Fibroblast of skin of right biceps (primary cell): Measurements from ENCODE around the gene KCNJ5.

Experiments used
- DNase-seq: peaks from one replicate; pipeline ENCODE4 v3.0.0-alpha.2; 2013

Gene KCNJ5

DNA sequence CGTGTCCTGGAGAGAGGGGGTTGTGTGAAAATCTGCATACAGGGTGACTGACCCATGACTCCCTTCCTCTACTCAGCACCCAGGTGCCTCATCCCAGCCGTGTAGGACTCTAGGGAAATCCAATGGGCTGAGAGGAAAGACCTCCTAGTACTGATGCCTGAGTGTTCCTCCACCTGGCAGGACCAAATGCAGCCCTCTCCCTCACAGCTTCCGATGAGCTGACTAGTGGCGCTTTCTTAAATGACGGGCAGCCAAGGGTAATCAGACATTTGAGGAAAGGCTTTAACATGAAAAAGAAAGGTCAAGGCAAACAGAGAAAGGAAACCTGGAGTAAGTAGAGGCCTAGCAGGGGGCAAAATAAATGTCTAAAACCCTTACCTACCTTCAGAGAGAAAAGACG lies 19.1 kb upstream of the KCNJ5 start:
- DNase-seq, result no peak

DNA sequence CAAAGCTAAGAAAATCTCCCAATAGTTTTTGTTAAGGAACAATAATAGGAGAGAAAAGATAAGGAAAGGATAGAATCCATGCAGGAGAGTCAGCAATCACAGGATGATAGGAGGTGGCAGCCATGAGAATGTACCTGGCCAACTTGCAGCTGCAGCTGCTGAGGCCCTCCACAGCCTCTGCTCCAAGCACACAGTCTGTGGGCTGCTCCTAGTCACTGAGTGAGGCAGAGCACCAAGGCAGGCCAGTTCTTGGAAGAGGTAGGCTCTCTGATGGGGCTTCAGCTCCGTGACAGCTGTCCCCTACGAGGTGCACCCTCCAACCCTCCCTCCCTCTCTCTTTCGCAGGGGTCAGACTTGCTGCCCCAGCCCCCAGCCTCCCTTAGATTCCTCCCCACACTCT lies 18.6 kb upstream of the KCNJ5 start:
- DNase-seq, result no peak

DNA sequence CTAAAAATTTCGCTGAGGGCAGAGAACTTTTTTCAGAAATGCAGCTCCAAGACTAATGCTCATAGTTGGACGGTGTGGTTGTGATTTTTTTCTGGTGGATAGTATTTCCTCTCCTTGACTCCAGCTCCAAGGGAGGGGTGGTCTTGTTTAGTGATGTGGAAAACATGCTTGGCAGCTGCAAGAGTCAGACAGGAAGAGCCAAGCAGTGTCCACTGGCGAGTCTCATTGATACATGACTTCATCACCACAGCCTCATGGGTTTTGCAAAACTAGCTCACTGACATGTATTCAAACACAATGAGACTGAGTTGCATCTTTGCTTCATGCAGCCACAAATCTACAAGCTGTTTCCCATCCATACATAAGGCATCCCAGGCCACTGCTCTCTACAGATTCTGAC lies 16.7 kb upstream of the KCNJ5 start:
- DNase-seq, result peak; percentile 53

DNA sequence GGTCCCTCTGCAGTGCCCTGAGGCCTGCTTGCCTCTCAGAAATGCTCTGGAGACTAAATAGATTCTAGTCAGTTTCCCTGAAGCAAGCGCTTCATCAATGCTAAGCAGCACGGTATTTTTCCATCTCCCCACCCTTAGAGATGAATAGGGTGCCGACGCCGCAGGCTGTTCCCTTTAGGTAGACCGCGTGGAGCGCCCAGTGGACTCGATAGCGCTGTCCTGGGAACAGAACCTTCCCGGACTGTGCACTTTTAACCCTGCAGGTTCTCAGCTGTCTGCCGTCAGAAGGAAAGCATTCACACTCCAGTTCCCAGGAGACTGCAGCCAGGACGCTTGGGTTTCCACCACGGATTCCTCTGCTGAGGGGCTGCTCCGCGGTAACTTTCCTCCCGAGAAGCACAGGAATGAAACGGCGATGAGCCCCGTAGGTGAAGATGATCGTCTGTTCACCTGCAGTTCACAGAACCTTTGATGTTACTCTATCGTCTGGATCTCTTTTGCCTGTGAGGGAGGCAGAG lies 15.0 kb upstream of the KCNJ5 start:
- no peak for DNase-seq

DNA sequence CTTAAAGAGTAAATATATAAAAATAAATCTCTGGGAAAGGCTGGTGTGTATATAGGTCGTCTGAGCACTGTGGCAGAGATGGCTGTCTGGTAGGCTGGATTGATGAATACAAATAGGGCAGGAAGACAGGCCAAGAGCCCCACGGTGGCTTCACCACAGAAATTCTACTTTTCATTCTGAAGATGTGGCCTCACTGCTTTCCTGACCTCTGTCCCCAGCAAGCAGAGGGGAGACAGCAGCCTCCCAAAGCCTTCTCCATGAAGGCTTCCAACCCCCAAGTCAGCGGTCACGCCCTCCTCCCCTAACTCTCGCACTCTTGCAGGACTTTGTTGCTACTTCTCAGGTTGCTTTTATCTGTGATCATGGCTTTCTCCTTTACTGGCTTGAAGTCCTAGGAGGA lies 13.4 kb upstream of the KCNJ5 start:
- DNase-seq, result no peak

DNA sequence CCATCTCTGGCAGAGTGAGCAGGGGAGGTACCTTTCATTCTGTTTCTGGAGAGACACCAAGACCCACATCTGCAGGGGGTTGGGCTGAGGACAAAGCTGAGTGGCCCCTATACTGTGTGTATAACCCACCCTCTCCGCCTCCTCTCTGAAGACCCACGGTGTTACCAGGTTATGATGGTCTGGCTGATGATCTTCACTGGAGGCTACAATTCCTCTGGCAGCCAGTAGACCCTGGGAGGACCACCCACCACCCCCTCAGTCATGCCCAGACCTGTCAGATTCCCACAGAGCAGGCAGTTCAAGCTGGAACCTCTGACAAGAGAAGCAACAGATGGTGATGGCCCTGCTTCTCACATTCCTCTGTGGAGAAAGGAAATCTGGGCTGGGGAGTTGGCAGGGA lies 12.7 kb upstream of the KCNJ5 start:
- DNase-seq, result no peak

DNA sequence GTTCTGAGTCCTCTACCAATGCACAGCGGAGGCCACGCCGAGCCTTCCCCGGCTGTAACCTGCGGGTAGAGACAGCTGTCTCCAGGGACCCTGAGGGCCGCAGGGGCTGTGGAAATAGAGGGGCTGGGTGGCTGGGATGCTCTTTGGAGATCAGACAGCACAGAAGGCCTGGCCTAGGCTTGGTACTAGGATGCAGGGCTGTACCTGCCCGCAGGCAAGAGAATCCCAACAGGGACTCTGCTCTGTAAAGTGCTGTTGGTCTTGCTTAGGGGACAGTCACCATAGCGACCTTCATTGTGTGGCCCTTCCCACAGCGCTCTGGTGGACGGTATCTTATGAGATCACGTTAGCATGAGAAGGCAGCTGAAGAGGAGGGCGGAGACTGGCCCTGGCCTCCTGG lies 11.3 kb upstream of the KCNJ5 start:
- DNase-seq, result no peak

DNA sequence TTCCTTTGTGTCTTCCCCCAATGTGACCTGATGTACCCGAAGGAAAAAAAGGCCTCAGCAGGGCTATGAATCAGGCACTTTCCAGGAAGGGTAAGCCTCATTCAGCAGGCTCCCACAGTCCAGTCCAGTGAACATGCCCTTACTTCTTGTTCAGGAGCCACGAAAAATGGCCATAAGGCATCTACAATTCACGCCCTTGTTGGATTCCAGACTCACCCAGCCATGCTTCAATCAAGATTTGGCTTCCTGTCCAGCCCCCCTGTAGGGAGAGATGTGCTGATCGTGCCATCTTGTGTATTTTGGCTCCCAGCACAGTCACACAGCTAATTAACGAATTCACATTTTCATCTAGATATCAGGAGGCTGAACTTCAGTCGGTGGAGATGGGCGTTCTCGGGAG lies 9.9 kb upstream of the KCNJ5 start:
- no peak for DNase-seq

DNA sequence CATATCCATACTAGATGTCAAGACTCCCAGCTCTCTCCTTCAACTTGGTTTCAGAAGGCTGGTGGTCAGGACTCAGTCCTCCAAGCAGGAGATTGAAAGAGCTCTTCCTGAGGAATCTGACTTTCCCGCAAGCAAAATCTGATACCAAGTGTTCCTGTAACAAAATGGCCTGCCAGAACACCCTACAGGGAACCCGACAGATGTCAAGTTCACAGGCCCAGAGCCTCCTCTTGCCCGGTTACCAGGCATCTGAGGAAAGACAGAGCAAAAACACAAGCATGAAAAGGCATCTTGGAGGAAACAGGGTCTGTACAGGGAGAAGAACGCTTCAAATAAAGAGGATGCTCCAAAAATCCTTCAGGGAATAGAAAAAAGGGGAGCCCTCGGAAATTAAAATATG lies 8.7 kb upstream of the KCNJ5 start:
- DNase-seq, result no peak

DNA sequence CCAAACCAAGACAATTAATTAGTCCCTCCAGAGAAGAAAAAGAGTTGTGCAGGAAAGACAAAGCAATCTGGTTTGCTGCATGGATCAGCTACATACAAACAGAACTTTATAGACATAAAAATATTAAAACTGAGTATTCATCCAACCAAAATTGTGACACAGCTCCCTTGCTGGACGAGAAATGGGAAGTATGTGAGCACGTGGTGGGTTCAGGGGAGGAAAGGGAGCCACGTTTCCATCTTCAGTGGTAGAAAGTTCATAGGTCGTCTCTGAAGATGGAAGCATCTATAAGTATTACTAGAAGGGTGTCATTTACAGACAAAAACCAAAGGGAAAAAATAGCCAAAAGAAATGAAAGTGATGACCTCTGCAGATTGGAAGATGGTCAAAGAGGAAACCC lies 7.1 kb upstream of the KCNJ5 start:
- no peak for DNase-seq

DNA sequence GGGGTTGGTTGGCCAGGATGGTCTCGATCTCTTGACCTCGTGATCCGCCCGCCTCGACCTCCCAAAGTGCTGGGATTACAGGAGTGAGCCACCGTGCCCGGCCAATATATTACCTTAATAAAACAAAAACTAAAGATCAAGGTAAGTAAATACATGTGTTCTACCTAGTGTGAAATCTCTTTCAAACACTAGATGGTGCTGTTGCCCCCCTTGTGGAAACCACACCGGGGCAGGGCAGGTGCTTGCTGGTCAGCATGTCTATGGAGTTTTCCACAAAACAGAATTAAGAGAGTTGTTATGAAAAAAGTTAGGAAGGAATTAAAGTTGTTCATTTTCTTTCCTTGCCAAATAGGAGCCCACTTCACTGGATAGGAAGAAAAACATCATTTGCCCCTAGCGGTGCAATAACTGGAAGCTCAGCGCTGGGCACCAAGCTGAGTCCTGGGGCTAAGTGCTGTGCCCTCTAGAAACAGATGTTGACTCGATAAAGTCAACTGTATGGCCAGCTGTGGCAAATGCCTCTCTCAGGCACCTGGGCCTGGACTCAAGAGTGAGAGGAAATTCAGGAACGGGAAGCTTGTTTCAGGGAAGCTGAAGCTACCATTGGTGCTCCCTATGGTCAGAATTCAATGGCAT lies 6.3 kb upstream of the KCNJ5 start:
- DNase-seq, result peak; percentile 56

DNA sequence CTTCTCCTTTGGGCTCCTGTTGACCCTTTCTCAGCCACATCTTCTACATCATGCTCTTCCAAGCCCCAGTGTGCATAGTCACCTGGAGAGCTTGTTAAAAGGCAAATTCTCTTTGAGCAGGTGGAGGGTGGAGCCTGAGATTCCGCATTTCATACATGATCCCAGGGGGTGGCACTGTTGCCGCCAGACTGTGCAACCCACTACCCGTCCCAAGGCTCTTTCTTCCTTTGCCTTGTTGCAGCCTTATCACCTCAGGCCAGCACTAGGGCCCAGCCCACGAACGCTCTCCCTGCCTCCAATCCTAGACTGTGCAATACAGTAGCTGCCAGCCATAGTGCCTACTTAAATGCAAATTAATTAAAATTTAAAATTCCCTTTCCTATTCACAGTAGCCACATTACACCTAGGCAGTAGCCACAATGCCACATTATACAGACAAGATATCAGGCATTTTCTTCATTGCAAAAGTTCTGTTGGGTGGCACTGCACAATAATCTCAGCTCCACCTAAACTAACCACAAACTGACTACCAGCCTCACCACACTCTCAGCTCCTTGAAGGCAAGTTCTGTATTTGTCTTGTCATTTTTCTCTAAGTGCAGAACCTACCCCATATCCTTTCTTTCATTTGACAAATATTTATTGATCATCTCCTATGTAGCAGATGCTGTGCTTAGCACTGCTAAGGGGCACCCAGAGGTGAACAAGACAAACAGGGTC lies 4.6 kb upstream of the KCNJ5 start:
- DNase-seq, result no peak

DNA sequence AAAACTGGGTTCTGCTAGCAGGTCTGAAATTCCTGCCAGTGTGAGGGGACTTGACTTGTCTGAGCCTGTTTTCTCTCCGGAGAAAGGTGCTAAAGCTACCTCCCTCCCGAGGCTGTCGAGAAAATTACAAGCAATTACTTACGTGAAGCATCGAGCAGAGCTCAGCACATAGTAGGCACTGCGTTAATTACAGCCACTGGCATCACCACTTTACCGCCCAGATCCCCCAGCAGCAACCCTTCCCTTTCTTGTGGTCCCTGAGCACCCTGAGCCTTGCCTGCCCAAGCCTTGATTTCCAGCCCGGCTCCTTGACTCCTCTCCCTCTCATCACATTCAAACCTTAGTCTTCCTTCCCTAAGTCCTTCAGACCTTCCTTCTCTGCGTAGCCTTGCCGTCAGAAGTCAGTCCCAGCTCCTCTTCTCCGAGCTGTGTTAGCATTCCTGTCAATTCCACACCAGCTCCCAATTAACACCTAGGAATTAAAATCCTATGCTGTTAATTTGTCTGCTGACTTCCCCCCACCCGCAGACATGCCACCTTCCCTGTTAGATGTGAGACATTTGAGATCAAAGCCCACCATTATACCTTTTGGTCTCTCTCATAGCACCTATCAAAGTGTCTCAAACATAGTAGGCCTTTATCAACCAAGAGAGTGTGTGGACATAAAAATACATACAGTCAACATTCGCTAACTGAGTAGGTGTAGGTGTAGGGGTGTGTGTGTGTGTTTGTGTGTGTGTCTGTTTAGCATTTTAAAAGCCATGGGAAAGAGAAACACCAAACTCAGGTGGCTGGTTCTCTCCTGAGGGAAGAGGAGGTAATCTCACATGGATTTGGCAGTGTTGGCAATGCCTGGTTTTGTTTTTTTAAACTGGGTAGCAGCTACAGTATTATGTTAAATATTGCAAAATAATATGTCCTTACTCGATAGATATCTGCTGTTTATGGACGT lies 2.8 kb upstream of the KCNJ5 start:
- DNase-seq, result no peak

DNA sequence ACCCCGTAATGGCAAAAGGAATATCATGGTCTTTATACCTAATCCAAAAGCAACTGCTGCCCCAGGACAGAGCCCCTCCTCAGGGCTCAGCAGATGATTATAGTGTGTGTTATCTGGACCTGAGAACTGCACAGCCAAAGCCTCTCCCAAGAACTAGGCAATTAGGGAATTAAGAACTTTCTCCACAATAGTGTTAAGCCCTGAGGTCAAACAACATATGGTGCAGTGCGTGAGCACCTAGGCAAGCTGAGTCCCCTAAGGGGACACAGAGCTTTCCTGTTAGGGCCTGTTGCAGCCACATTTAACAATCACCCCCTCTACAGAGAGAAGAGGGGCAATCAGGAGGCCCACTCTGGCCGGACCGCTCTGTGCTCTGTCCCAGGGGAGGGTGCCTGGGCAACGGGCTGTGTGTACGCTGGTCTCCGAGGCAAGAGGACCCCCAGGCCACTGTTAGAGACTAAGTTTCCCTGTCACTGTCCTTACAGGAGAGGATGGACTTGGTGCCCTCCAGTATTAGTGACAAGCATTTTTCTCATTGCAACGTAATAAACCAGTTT lies 1.4 kb upstream of the KCNJ5 start:
- DNase-seq, result no peak

DNA sequence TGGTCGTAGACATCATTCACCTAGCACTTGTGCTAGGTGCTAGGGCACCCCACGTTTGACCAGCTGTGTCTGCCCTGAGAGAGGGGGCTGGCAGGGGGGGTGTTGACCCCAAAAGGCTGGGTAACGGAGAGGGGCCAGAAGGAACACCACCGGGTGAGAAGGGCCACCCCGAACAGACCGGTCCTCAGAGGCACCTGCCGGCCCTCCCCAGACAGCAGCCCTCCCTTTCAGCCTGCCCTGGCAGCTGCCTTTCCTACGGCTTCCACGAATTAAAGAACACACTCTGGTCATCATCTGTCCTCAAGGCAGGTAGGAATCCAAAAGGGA lies 977 bp upstream of the KCNJ5 start:
- DNase-seq, result no peak

DNA sequence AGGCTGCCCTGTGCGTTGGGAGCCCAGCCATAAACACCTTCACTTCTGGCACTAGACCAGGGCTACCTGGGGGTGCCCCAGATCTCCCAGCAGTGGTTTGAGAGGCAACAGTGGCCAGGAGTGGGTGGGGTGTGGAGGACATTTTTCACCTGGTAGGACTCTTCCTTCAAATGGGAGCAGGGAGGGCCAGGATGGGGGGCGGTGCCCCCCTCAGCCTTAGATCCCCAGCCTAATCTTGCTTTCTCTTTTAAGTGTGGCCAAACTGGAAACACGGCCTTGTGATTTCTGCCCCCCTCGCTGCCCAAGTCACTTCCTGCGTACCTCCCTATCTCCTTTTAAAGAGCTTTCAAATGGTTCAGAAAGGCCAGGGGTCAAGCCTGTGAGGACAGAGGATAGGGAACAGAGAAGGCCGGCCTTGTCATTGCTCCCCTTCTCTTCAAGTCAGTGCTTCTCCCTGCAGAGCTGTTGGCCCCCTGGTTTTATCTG lies 800 bp downstream of the KCNJ5 start:
- DNase-seq, result no peak

DNA sequence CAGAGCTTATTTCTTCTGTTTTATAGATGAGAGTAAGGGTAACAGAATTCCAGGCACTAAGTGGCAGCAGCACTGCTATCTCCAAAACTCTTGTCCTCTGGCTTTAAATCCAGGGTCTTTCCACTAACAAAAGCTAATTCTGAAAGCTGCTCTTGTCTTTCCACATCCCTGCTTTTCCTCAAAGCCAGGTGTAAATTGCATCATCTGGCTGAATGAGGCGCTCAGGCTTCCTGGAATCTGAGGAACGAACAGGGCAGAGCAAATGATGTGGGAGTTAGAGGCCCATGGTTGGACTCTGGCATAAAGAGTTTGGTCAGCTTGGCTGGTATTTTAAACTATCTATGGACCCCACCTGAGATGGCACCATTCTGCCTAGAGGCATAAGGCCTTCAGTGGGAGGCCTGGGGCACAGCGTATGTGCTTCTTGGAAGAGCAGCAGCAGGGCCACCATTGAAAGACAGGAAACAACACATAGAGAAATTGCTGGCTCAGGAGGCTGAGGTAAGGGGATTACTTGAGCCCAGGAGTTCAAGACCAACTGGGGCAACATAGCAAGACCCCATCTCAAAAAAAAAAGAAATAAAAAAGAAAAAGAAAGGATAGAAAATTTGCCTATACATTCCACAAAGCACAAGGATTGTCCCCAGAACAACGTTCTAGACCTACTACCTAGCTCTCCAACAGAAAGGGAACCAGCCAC lies 1.9 kb downstream of the KCNJ5 start:
- no peak for DNase-seq

DNA sequence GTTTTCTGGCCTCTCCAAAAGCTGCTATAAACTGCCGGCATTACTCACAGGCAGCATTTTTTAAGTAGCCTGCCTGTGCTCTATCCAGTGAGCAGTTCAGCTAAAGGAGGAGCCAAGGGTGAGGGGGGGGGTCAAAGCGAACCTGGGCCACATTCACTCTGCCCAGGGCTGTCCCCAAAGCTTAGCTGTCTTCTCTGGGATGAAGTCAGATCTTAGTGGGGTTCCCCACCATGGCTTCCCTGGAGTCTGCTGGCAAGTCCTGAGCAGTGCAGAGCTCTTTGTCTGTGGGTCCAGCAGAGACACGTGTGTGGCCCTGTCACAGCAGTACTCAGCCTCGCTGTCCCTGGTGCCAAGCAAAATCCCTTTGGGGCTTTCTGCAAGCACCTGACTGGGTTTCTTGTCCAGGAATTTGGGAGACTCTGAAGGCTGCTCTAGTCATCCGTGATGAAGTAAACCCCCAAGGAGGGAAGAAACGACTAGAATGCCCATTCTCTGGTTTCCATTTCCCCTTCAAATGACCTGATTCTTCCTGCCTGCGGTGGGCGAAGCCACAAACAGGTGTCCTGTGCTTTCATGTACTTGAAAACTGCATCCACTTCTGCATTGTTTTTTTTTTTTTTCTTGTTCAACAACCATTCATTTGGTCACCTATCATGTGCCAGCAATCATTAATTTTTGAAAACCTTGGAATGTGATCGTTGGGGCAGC lies 2.6 kb downstream of the KCNJ5 start:
- no peak for DNase-seq

DNA sequence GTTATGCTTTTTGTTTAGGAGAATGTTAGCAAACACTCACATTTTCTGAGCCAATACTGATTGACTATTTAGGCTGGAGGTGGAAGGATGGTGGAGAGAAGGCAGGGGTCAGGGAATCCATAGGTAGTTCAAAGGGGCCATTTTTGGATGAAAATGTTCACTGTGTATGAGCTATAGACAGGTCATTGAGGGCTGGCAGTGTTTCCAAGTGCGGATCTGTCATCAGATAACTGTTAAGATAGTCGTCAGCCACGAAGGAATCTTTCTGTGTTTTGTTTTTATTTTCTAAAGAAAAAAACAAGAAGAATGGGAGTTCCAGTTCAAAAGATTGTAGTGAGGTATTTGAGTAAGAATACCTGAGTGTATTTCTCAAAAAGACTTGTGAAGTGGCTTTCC lies 3.1 kb downstream of the KCNJ5 start:
- no peak for DNase-seq

DNA sequence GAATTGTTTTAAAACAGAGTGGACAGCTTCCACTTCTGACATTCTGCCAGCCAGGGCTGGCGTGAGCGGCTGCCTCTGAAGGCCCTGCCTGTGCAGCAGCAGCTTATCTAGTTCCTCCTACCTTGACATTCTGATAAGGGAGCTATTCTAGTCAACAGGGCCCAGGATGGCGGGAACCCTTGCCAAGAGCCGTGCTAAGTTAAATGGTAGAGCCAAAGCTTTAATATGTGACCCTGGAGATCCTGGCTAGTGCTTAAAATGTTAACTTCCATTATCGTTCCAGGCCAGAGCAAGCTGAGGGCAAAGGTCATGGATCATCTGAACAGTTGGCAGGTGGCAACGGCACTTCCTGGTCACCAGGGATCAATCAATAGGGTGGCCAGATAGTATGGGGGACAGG lies 3.5 kb downstream of the KCNJ5 start:
- DNase-seq, result no peak

DNA sequence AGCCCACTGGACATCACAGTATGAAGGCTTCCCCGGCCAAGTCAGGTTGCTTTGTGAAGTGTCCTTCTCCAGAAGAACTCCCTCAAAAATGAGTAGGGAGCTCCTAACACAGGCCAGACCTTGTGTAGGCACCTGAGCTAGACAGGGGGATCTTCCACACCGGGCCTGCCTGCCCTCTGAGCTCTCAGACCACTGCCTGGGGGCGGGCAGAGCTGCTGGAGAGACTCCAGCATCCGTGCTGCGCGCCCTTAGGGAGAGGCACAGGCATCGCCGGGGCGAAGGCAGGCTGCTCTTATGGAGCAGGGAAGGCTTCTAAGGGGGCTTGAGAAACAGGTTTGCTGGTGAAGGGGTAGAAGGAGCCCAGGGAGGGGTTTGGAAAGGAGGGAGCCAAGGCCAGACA lies 4.4 kb downstream of the KCNJ5 start:
- DNase-seq, result no peak

DNA sequence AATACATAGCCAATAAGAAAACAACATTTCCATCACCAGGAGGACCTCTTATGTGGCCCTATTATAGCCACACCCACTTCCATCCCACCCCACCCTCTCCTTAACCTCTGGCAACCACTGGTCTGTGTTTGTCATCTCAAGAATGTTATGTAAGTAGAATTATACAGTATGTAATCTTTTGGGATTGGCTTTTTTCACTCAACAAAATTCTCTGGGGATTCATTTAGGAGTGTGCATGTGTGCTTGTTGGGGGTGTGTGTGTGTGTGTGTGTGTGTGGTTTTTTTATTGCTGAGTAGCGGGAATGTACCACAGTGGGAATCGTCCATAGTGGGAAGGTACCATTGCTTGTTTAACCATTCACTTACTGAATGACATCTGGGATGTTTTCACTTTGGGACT lies 5.2 kb downstream of the KCNJ5 start:
- peak; percentile 33 for DNase-seq
